Measurements from ENCODE around the gene DUOXA1.

DNA sequence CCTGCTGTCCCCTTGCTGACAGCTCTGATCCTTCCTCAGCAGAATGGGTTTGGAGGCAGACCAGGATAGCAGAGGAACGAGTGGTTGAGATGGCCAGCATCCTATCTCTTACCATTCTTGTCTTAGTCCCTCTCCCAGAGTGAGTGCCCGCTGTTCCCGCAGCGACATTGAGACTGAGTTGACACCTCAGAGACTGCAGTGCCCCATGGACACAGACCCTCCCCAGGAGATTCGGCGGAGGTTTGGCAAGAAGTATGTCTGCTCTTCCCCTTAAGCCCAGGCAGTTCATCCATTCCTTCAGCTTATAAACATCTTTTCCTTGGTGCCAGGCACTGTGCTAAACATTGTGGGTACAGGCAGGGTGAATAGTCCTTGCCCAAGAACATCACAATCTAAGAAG is 21.3 kb upstream of the DUOXA1 start:
- TF ChIP-seq POLR2A (IDR thresholded peaks at IDR 0.05; ENCODE audit: low read depth, low read length) (no peak), CEBPB (IDR thresholded peaks at IDR 0.05; ENCODE audit: low read depth, low read length) (no peak), RFX5 (IDR thresholded peaks at IDR 0.05; ENCODE audit: low read depth, low read length) (no peak), FOS (IDR thresholded peaks at IDR 0.05; ENCODE audit: low read depth, low read length) (no peak), SMC3 (IDR thresholded peaks at IDR 0.05; ENCODE audit: low read depth, low read length) (no peak), RCOR1 (IDR thresholded peaks at IDR 0.05; ENCODE audit: insufficient replicate concordance, low read length) (no peak), MAFK (IDR thresholded peaks at IDR 0.05; ENCODE audit: low read depth, low read length) (no peak)
- TF ChIP-seq, protein P1, sequence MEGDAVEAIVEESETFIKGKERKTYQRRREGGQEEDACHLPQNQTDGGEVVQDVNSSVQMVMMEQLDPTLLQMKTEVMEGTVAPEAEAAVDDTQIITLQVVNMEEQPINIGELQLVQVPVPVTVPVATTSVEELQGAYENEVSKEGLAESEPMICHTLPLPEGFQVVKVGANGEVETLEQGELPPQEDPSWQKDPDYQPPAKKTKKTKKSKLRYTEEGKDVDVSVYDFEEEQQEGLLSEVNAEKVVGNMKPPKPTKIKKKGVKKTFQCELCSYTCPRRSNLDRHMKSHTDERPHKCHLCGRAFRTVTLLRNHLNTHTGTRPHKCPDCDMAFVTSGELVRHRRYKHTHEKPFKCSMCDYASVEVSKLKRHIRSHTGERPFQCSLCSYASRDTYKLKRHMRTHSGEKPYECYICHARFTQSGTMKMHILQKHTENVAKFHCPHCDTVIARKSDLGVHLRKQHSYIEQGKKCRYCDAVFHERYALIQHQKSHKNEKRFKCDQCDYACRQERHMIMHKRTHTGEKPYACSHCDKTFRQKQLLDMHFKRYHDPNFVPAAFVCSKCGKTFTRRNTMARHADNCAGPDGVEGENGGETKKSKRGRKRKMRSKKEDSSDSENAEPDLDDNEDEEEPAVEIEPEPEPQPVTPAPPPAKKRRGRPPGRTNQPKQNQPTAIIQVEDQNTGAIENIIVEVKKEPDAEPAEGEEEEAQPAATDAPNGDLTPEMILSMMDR (conservative IDR thresholded peaks at IDR 0.05; ENCODE audit: low read depth, low read length) = no peak
- TF ChIP-seq, protein P2, sequence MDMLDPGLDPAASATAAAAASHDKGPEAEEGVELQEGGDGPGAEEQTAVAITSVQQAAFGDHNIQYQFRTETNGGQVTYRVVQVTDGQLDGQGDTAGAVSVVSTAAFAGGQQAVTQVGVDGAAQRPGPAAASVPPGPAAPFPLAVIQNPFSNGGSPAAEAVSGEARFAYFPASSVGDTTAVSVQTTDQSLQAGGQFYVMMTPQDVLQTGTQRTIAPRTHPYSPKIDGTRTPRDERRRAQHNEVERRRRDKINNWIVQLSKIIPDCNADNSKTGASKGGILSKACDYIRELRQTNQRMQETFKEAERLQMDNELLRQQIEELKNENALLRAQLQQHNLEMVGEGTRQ (IDR thresholded peaks at IDR 0.05; ENCODE audit: low read depth, low read length) = no peak

All from IMR-90 (cell line).